Measurements from ENCODE around the gene PPM1K.

GRCh38 chr4:88283661-88284438, 511 bp downstream of the PPM1K start:
- peak in 1 of 2 donors; percentile 71 for TF ChIP-seq POLR2A (IDR thresholded peaks at IDR 0.05)
- TF ChIP-seq, protein P1, sequence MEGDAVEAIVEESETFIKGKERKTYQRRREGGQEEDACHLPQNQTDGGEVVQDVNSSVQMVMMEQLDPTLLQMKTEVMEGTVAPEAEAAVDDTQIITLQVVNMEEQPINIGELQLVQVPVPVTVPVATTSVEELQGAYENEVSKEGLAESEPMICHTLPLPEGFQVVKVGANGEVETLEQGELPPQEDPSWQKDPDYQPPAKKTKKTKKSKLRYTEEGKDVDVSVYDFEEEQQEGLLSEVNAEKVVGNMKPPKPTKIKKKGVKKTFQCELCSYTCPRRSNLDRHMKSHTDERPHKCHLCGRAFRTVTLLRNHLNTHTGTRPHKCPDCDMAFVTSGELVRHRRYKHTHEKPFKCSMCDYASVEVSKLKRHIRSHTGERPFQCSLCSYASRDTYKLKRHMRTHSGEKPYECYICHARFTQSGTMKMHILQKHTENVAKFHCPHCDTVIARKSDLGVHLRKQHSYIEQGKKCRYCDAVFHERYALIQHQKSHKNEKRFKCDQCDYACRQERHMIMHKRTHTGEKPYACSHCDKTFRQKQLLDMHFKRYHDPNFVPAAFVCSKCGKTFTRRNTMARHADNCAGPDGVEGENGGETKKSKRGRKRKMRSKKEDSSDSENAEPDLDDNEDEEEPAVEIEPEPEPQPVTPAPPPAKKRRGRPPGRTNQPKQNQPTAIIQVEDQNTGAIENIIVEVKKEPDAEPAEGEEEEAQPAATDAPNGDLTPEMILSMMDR (IDR thresholded peaks at IDR 0.05): peak in 1 of 6 experiments; percentile 5
